ENCODE results near the gene SORBS2. TPM values are rescaled to one million over a fixed set of nuclear protein-coding genes. Genes with fewer than 3 reads are reported as not detected.

SORBS2 gene
- total and polyA plus RNA-seq, 2 donors (not counting 3 experiments of a cell fraction or from before 2014, with no cell fraction given): 69.8 to 82.5 TPM

GRCh38 chr4:185852961-185853360 lies 41.0 kb upstream of the SORBS2 start:
- POLR2A ChIA-PET: no interaction called here
- FAIRE-seq (no peak), DNase-seq (ENCODE audit: low read depth, low spot score) (no peak)
- H3K36me3 ChIP-seq (ENCODE audit: control insufficient read depth in 2 of 2, extremely low read depth in 1 of 2, insufficient read depth in 2 of 2, low read length in 2 of 2): no peaks in the 10 kb centered on the region
- no peak overlapping the region for H3K4me2 ChIP-seq (ENCODE audit: insufficient read depth, low read length)
- H4K20me1 ChIP-seq (replicated peaks; ENCODE audit: control insufficient read depth, extremely low read depth, insufficient read depth, low read length): no peaks in the 10 kb centered on the region
- H3K9ac ChIP-seq (replicated peaks; ENCODE audit: extremely low read depth, insufficient read depth, low read length): no peak overlapping the region
- no peaks in the 10 kb centered on the region for H3K4me1 ChIP-seq (ENCODE audit: control insufficient read depth, extremely low read depth, insufficient read depth, low read length)
- BruUV-seq (replicated peaks): no TSS peak
- H3K9me1 ChIP-seq (replicated peaks; ENCODE audit: control insufficient read depth, extremely low read depth, insufficient read depth, low read length): no peaks in the 10 kb centered on the region
- H3K27me3 ChIP-seq (ENCODE audit: control insufficient read depth in 2 of 2, insufficient read depth in 2 of 2, low read length in 2 of 2): no peaks in the 10 kb centered on the region
- H3K9me3 ChIP-seq (replicated peaks; ENCODE audit: control insufficient read depth, insufficient read depth, low read length): no peaks in the 10 kb centered on the region
- H3K27ac ChIP-seq (ENCODE audit: insufficient read depth, low read depth, low read length): no peak overlapping the region
- H3K79me2 ChIP-seq (ENCODE audit: control insufficient read depth, insufficient read depth, low read length): no peaks in the 10 kb centered on the region
- intact Hi-C loops (cut with micrococcal nuclease) (no loop called here), dilution Hi-C loops (cut with MboI; ENCODE audit: extremely low pct_ligation_motif_present, low sequenced_read_pairs) (no loop called here)
- no peak for TF ChIP-seq POLR2AphosphoS5 (IDR thresholded peaks at IDR 0.05; ENCODE audit: insufficient read depth, low read depth, low read length)
- CTCF ChIA-PET: interaction anchor here (1.5 kb wide), 1 partner anchor 10 kb away, joined by 3 read pairs; no protein-coding TSS in a partner anchor
- H2AFZ ChIP-seq (ENCODE audit: low read depth, low read length): no peak overlapping the region
- H3K4me3 ChIP-seq (replicated peaks in 1 of 3; ENCODE audit: insufficient read depth in 1 of 3, low read depth in 1 of 3, low read length in 3 of 3): no peak overlapping the region

- Histone ChIP-seq H4K20me1 (replicated peaks; ENCODE audit: control insufficient read depth, extremely low read depth, insufficient read depth, low read length) (no peaks in the 10 kb centered on the region), H3K27me3 (ENCODE audit: control insufficient read depth in 2 of 2, insufficient read depth in 2 of 2, low read length in 2 of 2) (no peaks in the 10 kb centered on the region), H3K27ac (ENCODE audit: insufficient read depth, low read depth, low read length) (no peak overlapping the region), H3K79me2 (ENCODE audit: control insufficient read depth, insufficient read depth, low read length) (no peaks in the 10 kb centered on the region), H3K4me3 (replicated peaks in 1 of 3; ENCODE audit: insufficient read depth in 1 of 3, low read depth in 1 of 3, low read length in 3 of 3) (no peak overlapping the region), H3K4me2 (ENCODE audit: insufficient read depth, low read length) (no peak overlapping the region), H3K36me3 (ENCODE audit: control insufficient read depth in 2 of 2, extremely low read depth in 1 of 2, insufficient read depth in 2 of 2, low read length in 2 of 2) (no peaks in the 10 kb centered on the region), H2AFZ (ENCODE audit: low read depth, low read length) (no peak overlapping the region), H3K9me1 (replicated peaks; ENCODE audit: control insufficient read depth, extremely low read depth, insufficient read depth, low read length) (no peaks in the 10 kb centered on the region), H3K4me1 (ENCODE audit: control insufficient read depth, extremely low read depth, insufficient read depth, low read length) (no peaks in the 10 kb centered on the region), H3K9ac (replicated peaks; ENCODE audit: extremely low read depth, insufficient read depth, low read length) (no peak overlapping the region), H3K9me3 (replicated peaks; ENCODE audit: control insufficient read depth, insufficient read depth, low read length) (no peaks in the 10 kb centered on the region)
- intact Hi-C loops (cut with micrococcal nuclease): no loop called here
- ChIA-PET POLR2A (no interaction called here), CTCF (interaction anchor here (1.3 kb wide), 1 partner anchor 17 kb away, joined by 5 read pairs; no protein-coding TSS in a partner anchor)
- no peak for DNase-seq (ENCODE audit: low read depth, low spot score)
- TF ChIP-seq JUN (IDR thresholded peaks at IDR 0.05; ENCODE audit: borderline replicate concordance, insufficient read depth, insufficient read length, low read depth) (peak; percentile 14), EZH2 (IDR thresholded peaks at IDR 0.05; ENCODE audit: borderline replicate concordance, low read depth, low read length, severe bottlenecking) (no peak)
- BruUV-seq (replicated peaks): no TSS peak
- FAIRE-seq: no peak
- dilution Hi-C loops (cut with MboI; ENCODE audit: extremely low pct_ligation_motif_present, low sequenced_read_pairs): no loop called here
Observed at GRCh38 chr4:185849664-185850550, 37.9 kb upstream of the SORBS2 start.

Measured in endothelial cell of umbilical vein (primary cell).